Embryonic facial prominence (tissue), 1 donor: ENCODE data around the gene RTN1.

Experiments used
- DNase-seq: peaks from one replicate; pipeline ENCODE4 v3.0.0-alpha.2; 2016; ENCODE audit errors: extremely low spot score

The RTN1 gene

GRCh38 chr14:59849411-59850130 lies 21.0 kb downstream of the RTN1 start:
- DNase-seq: no peak

GRCh38 chr14:59848671-59849070 lies 21.9 kb downstream of the RTN1 start:
- DNase-seq: no peak

GRCh38 chr14:59847711-59848110 lies 22.9 kb downstream of the RTN1 start:
- DNase-seq: no peak

GRCh38 chr14:59846595-59846994 lies 24.0 kb downstream of the RTN1 start:
- DNase-seq: no peak

GRCh38 chr14:59845245-59845644 lies 25.3 kb downstream of the RTN1 start:
- DNase-seq: no peak

GRCh38 chr14:59844186-59844812 lies 26.3 kb downstream of the RTN1 start:
- DNase-seq: no peak

GRCh38 chr14:59836116-59836515 lies 34.5 kb downstream of the RTN1 start:
- no peak for DNase-seq

- no peak for DNase-seq
Measured at GRCh38 chr14:59832653-59833294, 37.8 kb downstream of the RTN1 start.

GRCh38 chr14:59831121-59831730 lies 39.4 kb downstream of the RTN1 start:
- DNase-seq: no peak

- no peak for DNase-seq
Measured at GRCh38 chr14:59830338-59830734, 40.2 kb downstream of the RTN1 start.

GRCh38 chr14:59829469-59830337 lies 40.9 kb downstream of the RTN1 start:
- DNase-seq: no peak

- DNase-seq: no peak
Measured at GRCh38 chr14:59828276-59828675, 42.3 kb downstream of the RTN1 start.

GRCh38 chr14:59827401-59827800 lies 43.2 kb downstream of the RTN1 start:
- DNase-seq: no peak

GRCh38 chr14:59826150-59826549 lies 44.4 kb downstream of the RTN1 start:
- no peak for DNase-seq

GRCh38 chr14:59823179-59823578 lies 47.4 kb downstream of the RTN1 start:
- DNase-seq: no peak

- no peak for DNase-seq
Measured at GRCh38 chr14:59819446-59820088, 51.0 kb downstream of the RTN1 start.

- no peak for DNase-seq
Measured at GRCh38 chr14:59816941-59817340, 53.6 kb downstream of the RTN1 start.

- no peak for DNase-seq
Measured at GRCh38 chr14:59814988-59815387, 55.6 kb downstream of the RTN1 start.

- DNase-seq: no peak
Measured at GRCh38 chr14:59811815-59812214, 58.8 kb downstream of the RTN1 start.

- no peak for DNase-seq
Measured at GRCh38 chr14:59811073-59811472, 59.5 kb downstream of the RTN1 start.

GRCh38 chr14:59803052-59803540 lies 67.5 kb downstream of the RTN1 start:
- no peak for DNase-seq
